Skeletal muscle satellite cell (primary cell): ENCODE results near the gene DPP6.

Source experiments
- H3K27me3 ChIP-seq: 2 replicates; pipeline ENCODE4 v1.7.0; 2013; ENCODE audit warnings: low read length; ENCODE audit not compliant: control insufficient read depth, insufficient read depth
- H3K36me3 ChIP-seq: 2 replicates; pipeline ENCODE4 v1.7.0; 2013; ENCODE audit warnings: mild to moderate bottlenecking, control low read depth, low read length; ENCODE audit not compliant: insufficient read depth
- H3K4me1 ChIP-seq: 2 replicates; pipeline ENCODE4 v1.7.0; 2013; ENCODE audit warnings: low read length; ENCODE audit not compliant: control insufficient read depth, insufficient read depth
- H3K4me2 ChIP-seq: 2 replicates; pipeline ENCODE4 v1.7.0; 2013; ENCODE audit warnings: mild to moderate bottlenecking, low read length
- H3K4me3 ChIP-seq: 2 replicates; pipeline ENCODE4 v1.7.0; 2013; ENCODE audit warnings: low read length
- H3K9ac ChIP-seq: 2 replicates; pipeline ENCODE4 v1.7.0; 2013; ENCODE audit warnings: mild to moderate bottlenecking, low read depth, low read length, moderate library complexity
- H3K9me3 ChIP-seq: replicated peaks from 2 replicates; pipeline ENCODE4 v1.7.0; 2013; ENCODE audit warnings: mild to moderate bottlenecking, control low read depth, low read length

DPP6 gene

GRCh38 chr7:154837622-154838021 is 785.4 kb downstream of the DPP6 start:
- no peak overlapping the region for H3K4me2 ChIP-seq
- no peak overlapping the region for H3K9ac ChIP-seq
- H3K4me3 ChIP-seq = no peak overlapping the region
- H3K9me3 ChIP-seq = peaks cover 10% of the 10 kb centered on the region
- H3K4me1 ChIP-seq = no peaks in the 10 kb centered on the region
- no peaks in the 10 kb centered on the region for H3K36me3 ChIP-seq
- no peaks in the 10 kb centered on the region for H3K27me3 ChIP-seq

DNA sequence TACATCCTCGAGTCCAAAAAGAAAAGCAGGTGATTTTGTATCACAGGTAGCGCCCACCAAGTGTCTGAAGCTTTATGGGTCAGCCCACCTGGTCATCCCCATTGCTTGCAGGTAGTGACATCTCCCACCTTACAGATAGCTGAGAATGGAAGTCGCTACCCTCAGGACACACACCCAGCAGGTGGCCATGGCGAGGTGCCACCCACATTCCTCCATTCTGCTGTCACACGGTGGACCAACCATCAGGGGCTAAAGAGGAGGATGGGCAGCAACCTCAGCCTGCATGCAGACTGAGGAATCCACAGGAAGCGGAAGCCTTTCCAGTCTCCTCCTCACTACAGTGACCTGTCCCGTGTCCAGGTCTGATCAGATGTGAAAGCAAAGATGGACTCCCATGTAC is 787.9 kb downstream of the DPP6 start:
- no peaks in the 10 kb centered on the region for H3K36me3 ChIP-seq
- H3K9ac ChIP-seq = no peak overlapping the region
- H3K4me2 ChIP-seq = no peak overlapping the region
- no peaks in the 10 kb centered on the region for H3K4me1 ChIP-seq
- H3K27me3 ChIP-seq = no peaks in the 10 kb centered on the region
- H3K4me3 ChIP-seq = no peak overlapping the region
- H3K9me3 ChIP-seq = peaks cover 3% of the 10 kb centered on the region

DNA sequence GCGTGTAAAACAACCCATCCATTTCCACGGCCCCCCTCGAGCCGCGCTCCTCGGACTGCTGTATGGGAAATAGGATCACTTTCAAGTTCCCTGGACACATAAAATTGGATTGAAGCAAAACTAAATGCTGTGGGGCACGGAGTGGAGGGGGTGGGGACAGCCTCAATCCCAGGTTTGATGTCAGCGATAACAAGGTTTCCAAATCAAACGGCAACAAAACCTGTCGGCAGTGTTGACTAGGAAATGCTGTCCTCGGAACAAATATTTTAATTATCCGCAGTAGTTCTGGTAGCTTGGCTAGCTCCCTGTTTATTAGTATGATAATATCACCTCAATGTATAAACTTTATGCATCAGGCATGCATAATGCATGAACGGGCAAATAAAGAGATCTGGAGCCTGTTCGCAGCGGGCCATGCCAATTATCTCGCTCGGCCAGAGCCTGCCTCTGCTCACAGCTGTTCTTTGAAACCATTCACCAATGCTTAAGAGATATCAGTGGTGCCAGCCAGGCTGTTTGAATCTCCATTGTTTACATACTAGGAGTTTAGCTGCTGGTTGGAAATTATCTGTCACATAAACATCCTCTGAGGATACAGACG is 789.6 kb downstream of the DPP6 start:
- H3K4me1 ChIP-seq = no peaks in the 10 kb centered on the region
- H3K4me3 ChIP-seq = no peak overlapping the region
- H3K4me2 ChIP-seq = no peak overlapping the region
- no peaks in the 10 kb centered on the region for H3K27me3 ChIP-seq
- no peak overlapping the region for H3K9ac ChIP-seq
- H3K9me3 ChIP-seq = peaks cover 3% of the 10 kb centered on the region
- H3K36me3 ChIP-seq = no peaks in the 10 kb centered on the region

DNA sequence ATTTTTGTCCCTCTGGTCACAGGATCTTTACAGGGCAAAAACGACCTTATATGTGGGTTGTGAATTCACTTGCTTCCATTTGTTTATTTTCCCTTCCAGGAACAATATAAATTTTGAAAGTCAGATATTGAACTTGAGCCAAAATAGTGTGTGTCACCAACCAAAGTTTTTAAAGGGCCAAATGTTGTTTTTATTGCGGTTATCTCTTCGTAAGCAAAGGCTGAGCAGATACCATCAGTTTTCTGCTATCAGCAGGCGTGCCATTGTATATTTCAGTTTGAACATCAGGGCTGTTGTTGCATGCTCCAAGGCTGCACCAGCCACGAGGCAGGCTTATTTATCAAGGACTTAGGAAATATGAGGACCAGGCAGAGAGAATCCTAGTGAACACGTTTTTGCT is 790.4 kb downstream of the DPP6 start:
- peaks cover 3% of the 10 kb centered on the region for H3K9me3 ChIP-seq
- H3K4me3 ChIP-seq = no peak overlapping the region
- H3K9ac ChIP-seq = no peak overlapping the region
- H3K4me1 ChIP-seq = no peaks in the 10 kb centered on the region
- no peaks in the 10 kb centered on the region for H3K36me3 ChIP-seq
- H3K27me3 ChIP-seq = no peaks in the 10 kb centered on the region
- H3K4me2 ChIP-seq = no peak overlapping the region

- H3K9me3 ChIP-seq = peaks cover 3% of the 10 kb centered on the region
- H3K4me1 ChIP-seq = no peaks in the 10 kb centered on the region
- no peak overlapping the region for H3K4me2 ChIP-seq
- H3K27me3 ChIP-seq = no peaks in the 10 kb centered on the region
- H3K9ac ChIP-seq = no peak overlapping the region
- no peaks in the 10 kb centered on the region for H3K36me3 ChIP-seq
- no peak overlapping the region for H3K4me3 ChIP-seq
These were observed 791.6 kb downstream of the DPP6 start for GRCh38 chr7:154843670-154844237.

GRCh38 chr7:154844499-154844898 is 792.3 kb downstream of the DPP6 start:
- no peak overlapping the region for H3K4me3 ChIP-seq
- no peak overlapping the region for H3K4me2 ChIP-seq
- no peak overlapping the region for H3K9ac ChIP-seq
- no peaks in the 10 kb centered on the region for H3K4me1 ChIP-seq
- peaks cover 3% of the 10 kb centered on the region for H3K9me3 ChIP-seq
- no peaks in the 10 kb centered on the region for H3K36me3 ChIP-seq
- H3K27me3 ChIP-seq = no peaks in the 10 kb centered on the region

DNA sequence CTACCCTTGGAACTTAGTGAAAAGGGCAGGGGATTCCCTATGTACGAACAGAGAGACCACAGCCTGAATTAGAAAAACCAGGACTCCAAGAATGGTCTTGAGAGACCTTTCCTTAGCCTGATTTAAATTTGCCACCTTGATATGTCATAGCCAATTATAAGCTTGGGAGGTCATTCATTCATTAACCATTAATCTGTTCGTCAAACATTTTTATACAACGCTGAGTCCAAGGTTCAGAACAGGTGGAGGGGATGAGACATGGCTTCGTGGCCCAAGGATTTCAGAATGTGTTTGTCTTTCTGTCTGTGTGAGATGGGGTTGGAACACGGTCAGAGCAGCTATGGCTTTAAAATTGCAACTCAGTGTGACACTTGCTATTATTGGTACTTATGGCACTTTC is 792.8 kb downstream of the DPP6 start:
- Histone ChIP-seq H3K4me1 (no peaks in the 10 kb centered on the region), H3K4me3 (no peak overlapping the region), H3K9ac (no peak overlapping the region), H3K27me3 (no peaks in the 10 kb centered on the region), H3K4me2 (no peak overlapping the region), H3K9me3 (peaks cover 3% of the 10 kb centered on the region), H3K36me3 (no peaks in the 10 kb centered on the region)

- Histone ChIP-seq H3K4me2 (no peak overlapping the region), H3K9me3 (peaks cover 3% of the 10 kb centered on the region), H3K9ac (no peak overlapping the region), H3K4me3 (no peak overlapping the region), H3K27me3 (no peaks in the 10 kb centered on the region), H3K36me3 (no peaks in the 10 kb centered on the region), H3K4me1 (no peaks in the 10 kb centered on the region)
These were observed 796.3 kb downstream of the DPP6 start for GRCh38 chr7:154848464-154848863.

- H3K4me2 ChIP-seq = no peak overlapping the region
- no peaks in the 10 kb centered on the region for H3K36me3 ChIP-seq
- no peak overlapping the region for H3K9ac ChIP-seq
- H3K9me3 ChIP-seq = peaks cover 3% of the 10 kb centered on the region
- H3K27me3 ChIP-seq = no peaks in the 10 kb centered on the region
- no peaks in the 10 kb centered on the region for H3K4me1 ChIP-seq
- H3K4me3 ChIP-seq = no peak overlapping the region
These were observed 800.0 kb downstream of the DPP6 start for GRCh38 chr7:154852205-154852604.

DNA sequence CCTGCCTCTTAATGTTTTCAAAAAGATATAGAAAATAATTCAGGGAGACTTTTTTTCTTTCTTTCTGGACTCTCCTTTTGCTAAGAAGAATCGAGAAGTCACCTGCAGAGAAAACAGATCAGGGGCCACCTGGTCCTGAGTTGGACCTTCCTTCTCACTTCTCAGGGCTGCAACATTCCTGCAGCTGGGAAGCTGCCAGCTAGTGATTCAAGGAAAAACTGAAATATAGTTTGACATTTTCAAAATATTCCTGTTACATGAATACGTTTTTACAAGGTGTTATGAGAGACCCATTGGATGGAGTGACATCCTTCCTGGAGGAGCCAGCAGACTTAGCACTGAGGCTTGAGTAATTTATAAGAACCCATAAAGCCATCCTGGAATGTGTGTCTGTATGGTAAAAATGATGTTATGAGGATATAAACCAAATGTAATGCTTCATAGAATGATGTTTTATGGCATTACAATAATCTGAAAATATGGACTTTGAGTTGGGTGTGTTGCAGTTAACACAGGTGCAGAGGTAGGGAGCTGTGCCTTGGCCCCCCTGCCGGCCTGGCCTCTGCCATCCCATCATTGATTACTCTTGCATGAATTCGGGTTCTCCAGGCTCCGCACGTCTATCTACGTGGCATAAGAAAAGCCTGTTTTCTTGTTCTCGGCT is 801.0 kb downstream of the DPP6 start:
- Histone ChIP-seq H3K4me3 (no peak overlapping the region), H3K27me3 (no peaks in the 10 kb centered on the region), H3K4me1 (no peaks in the 10 kb centered on the region), H3K9me3 (peaks cover 8% of the 10 kb centered on the region), H3K4me2 (no peak overlapping the region), H3K9ac (no peak overlapping the region), H3K36me3 (no peaks in the 10 kb centered on the region)

- Histone ChIP-seq H3K9me3 (peaks cover 8% of the 10 kb centered on the region), H3K4me1 (no peaks in the 10 kb centered on the region), H3K4me2 (no peak overlapping the region), H3K4me3 (no peak overlapping the region), H3K27me3 (no peaks in the 10 kb centered on the region), H3K36me3 (no peaks in the 10 kb centered on the region), H3K9ac (no peak overlapping the region)
These were observed 801.5 kb downstream of the DPP6 start for GRCh38 chr7:154853727-154854095.

DNA sequence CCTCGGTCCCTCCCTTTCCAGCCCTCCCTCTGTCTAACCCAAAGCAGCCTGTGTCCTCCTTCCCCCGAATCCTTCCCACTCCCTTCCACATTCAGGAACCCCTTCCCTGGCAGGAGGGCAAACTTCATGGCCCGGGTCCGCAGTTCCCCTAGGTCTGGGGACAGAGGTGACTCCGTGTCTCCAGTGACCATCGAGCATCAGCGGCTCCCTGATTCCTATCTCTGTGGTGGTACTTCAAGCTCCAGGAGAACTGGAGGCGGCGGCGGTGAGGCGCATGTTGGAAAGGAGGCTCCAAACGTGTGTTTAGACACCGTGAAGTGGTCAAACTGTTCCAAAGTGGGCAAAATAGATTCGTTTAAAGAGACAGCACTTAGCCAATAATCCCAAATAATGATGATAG is 802.6 kb downstream of the DPP6 start:
- Histone ChIP-seq H3K9ac (no peak overlapping the region), H3K4me3 (no peak overlapping the region), H3K27me3 (no peaks in the 10 kb centered on the region), H3K9me3 (peaks cover 10% of the 10 kb centered on the region), H3K36me3 (no peaks in the 10 kb centered on the region), H3K4me2 (no peak overlapping the region), H3K4me1 (no peaks in the 10 kb centered on the region)
